ENCODE data around the gene PRKG2.

GRCh38 chr4:81102107-81102506 is 112.9 kb downstream of the PRKG2 start:
- TF ChIP-seq REST (IDR thresholded peaks at IDR 0.05; ENCODE audit: low read depth) (no peak), TCF12 (IDR thresholded peaks at IDR 0.05; ENCODE audit: low read depth) (no peak), TEAD4 (IDR thresholded peaks at IDR 0.05) (no peak), CREB1 (IDR thresholded peaks at IDR 0.05; ENCODE audit: low read depth) (no peak), EP300 (IDR thresholded peaks at IDR 0.05; ENCODE audit: borderline replicate concordance) (no peak), NFIC (IDR thresholded peaks at IDR 0.05) (no peak), MAX (IDR thresholded peaks at IDR 0.05) (no peak), TAF1 (IDR thresholded peaks at IDR 0.05; ENCODE audit: low read depth) (no peak), YY1 (IDR thresholded peaks at IDR 0.05; ENCODE audit: low read depth) (no peak), ZBTB7A (IDR thresholded peaks at IDR 0.05; ENCODE audit: low read depth) (no peak), RAD21 (IDR thresholded peaks at IDR 0.05; ENCODE audit: low read depth) (no peak), CEBPB (IDR thresholded peaks at IDR 0.05) (no peak), EGR1 (IDR thresholded peaks at IDR 0.05) (no peak)
- TF ChIP-seq, protein P1, sequence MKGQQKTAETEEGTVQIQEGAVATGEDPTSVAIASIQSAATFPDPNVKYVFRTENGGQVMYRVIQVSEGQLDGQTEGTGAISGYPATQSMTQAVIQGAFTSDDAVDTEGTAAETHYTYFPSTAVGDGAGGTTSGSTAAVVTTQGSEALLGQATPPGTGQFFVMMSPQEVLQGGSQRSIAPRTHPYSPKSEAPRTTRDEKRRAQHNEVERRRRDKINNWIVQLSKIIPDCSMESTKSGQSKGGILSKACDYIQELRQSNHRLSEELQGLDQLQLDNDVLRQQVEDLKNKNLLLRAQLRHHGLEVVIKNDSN (IDR thresholded peaks at IDR 0.05) = no peak
